Choroid plexus epithelial cell (primary cell): ENCODE results near the gene QRFP.

ENCODE experiments used
- DNase-seq: peaks from one replicate; pipeline ENCODE4 v3.0.0-alpha.2; 2010; ENCODE audit warnings: low read depth
- H3K4me3 ChIP-seq: 2 replicates; pipeline ENCODE4 v1.5.1; 2011; ENCODE audit warnings: low read depth, mild to moderate bottlenecking, control low read depth, low read length, moderate library complexity
- CTCF ChIP-seq: conservative IDR thresholded peaks from 2 replicates; pipeline ENCODE4 v1.5.1; 2011; ENCODE audit warnings: low read depth, mild to moderate bottlenecking, control low read depth, inconsistent platforms, low read length, moderate library complexity

QRFP gene

GRCh38 chr9:130900701-130901497 is 4.3 kb upstream of the QRFP start:
- no peak for TF ChIP-seq CTCF

GRCh38 chr9:130899051-130899748 is 2.6 kb upstream of the QRFP start:
- H3K4me3 ChIP-seq = no peak overlapping the region
- DNase-seq = no peak
- no peak for TF ChIP-seq CTCF

More at GRCh38 chr9:130900701-130901497, 4.3 kb upstream of the QRFP start:
- no peak for DNase-seq
- H3K4me3 ChIP-seq = no peak overlapping the region

- no peak overlapping the region for H3K4me3 ChIP-seq
- DNase-seq = no peak
- no peak for TF ChIP-seq CTCF
Observed at GRCh38 chr9:130898552-130898852, 1.9 kb upstream of the QRFP start.

GRCh38 chr9:130897848-130898551 is 1.4 kb upstream of the QRFP start:
- DNase-seq = no peak
- no peak for TF ChIP-seq CTCF
- H3K4me3 ChIP-seq = no peak overlapping the region

- DNase-seq = no peak
- TF ChIP-seq CTCF = no peak
- H3K4me3 ChIP-seq = no peak overlapping the region
Observed at GRCh38 chr9:130897105-130897751, 616 bp upstream of the QRFP start.

GRCh38 chr9:130895481-130896232 is 955 bp downstream of the QRFP start:
- peak; percentile 1 for TF ChIP-seq CTCF
- no peak overlapping the region for H3K4me3 ChIP-seq
- peak; percentile 48 for DNase-seq
